Measurements from ENCODE around the gene CRB2. TPM values are rescaled to one million over a fixed set of nuclear protein-coding genes. Genes with fewer than 3 reads are reported as not detected.

The CRB2 gene
- total and polyA plus RNA-seq, 2 of the 4 experiments (the other 2 are of a cell fraction): not detected

DNA sequence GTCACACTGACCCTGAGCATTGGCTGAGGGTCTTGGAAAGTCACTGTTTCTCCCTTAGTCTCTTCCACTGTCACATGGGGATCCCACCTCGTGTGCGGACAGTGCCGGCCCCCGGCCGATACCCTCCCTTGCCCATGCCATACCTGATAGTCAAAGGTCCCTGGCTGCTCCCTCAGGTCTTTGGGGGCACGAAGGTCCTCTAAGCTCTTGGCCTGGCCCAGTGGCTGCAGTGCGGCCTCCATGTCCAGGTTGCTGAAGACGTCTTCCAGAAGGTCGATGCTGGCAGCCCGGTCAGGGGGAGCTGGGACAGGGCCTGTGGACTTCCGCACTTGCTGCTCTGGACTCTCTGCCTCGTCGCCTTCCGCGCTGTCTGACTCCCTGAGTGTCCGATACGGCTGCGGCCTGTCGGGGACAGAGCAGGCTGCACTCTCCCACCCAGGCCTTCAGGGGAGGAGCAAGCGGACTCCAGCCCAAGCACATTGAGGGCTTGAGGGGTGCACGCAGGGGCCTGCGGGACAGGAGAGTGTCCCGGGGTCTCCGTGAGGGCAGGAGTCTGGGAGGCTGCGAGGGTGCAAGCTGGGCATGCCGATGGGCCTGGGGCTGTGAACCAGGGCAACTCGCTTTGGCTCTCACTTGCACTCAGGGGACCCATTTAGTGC lies 27.6 kb downstream of the CRB2 start (continued):
- no peak for TF ChIP-seq MAFK (IDR thresholded peaks at IDR 0.05; ENCODE audit: low read depth, low read length)
- no peak for TF ChIP-seq NFE2L2 (IDR thresholded peaks at IDR 0.05; ENCODE audit: low read depth, low read length)
- TF ChIP-seq RAD21 (IDR thresholded peaks at IDR 0.05; ENCODE audit: low read length): no peak
- no peak for TF ChIP-seq FOS (IDR thresholded peaks at IDR 0.05; ENCODE audit: low read depth, low read length)

DNA sequence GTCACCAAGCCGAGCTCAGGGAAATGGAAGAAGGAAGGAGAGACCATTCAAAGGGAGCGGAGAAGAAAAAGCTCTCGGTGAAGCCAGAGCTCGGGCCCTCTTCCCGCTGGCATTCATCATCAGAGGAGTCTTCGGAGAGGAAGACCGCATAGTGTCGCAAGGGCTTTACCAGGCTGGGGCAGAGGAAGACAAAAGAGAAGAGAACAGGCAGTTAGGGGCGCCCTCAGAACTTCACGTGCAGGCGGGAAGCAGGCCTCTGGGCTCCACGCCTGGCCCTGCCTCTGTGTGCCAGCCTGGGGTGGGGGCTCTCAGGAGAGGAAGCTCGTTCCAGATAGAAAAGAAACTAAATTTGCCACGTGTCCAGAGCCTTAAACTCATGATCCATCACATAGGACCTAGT lies 31.7 kb downstream of the CRB2 start:
- 87% methylated on average over 5 of the region's 14 CpGs; no CpG with 5 or more reads in 1 of the 2 experiments for WGBS, 2 experiments (ENCODE audit: extremely low coverage in 2 of 2, insufficient read length in 1 of 2)
- H3K9me3 ChIP-seq (ENCODE audit: control insufficient read depth, insufficient read depth, low read length): no peaks in the 10 kb centered on the region
- H4K91ac ChIP-seq (ENCODE audit: insufficient read depth, low read depth, low read length): no peak overlapping the region
- H3K18ac ChIP-seq (ENCODE audit: low read depth, low read length): no peak overlapping the region
- no peak overlapping the region for H2BK15ac ChIP-seq (ENCODE audit: low read depth, low read length)
- no peaks in the 10 kb centered on the region for H3K4me1 ChIP-seq (ENCODE audit: control insufficient read depth, insufficient read depth, low read length)
- no TSS peak for BruUV-seq (replicated peaks)
- H2BK20ac ChIP-seq (ENCODE audit: low read depth, low read length): no peak overlapping the region
- ChIA-PET POLR2A (ENCODE audit: unreplicated experiment) (no interaction called here), CTCF (no interaction called here)
- no peaks in the 10 kb centered on the region for H3K79me1 ChIP-seq (ENCODE audit: low read depth in 1 of 2, low read length in 2 of 2)
- no peak overlapping the region for H3K4me2 ChIP-seq (ENCODE audit: low read depth, low read length)
- no peak overlapping the region for H3K4ac ChIP-seq (ENCODE audit: low read depth, low read length)
- ATAC-seq (ENCODE audit: low read depth) (no peak), DNase-seq (no peak)
- no peak overlapping the region for H2AFZ ChIP-seq (replicated peaks; ENCODE audit: low read length, poor library complexity)
- H2AK9ac ChIP-seq (replicated peaks; ENCODE audit: low read depth, low read length, poor library complexity): no peak overlapping the region
- H3K27me3 ChIP-seq (ENCODE audit: control insufficient read depth, insufficient read depth, low read length): peaks cover 2% of the 10 kb centered on the region; the same call in 1 of the 2 replicates
- H3K4me3 ChIP-seq (ENCODE audit: insufficient read depth, low read depth, low read length): no peak overlapping the region
- H3K23ac ChIP-seq (ENCODE audit: low read depth, low read length): no peak overlapping the region
- H3K36me3 ChIP-seq (ENCODE audit: control insufficient read depth, insufficient read depth, low read length): no peaks in the 10 kb centered on the region; the same call in 1 of the 2 replicates
- dilution Hi-C loops (cut with HindIII; ENCODE audit: low sequenced_read_pairs, unreplicated experiment): no loop called here
- no peak overlapping the region for H2AK5ac ChIP-seq (ENCODE audit: low read depth, low read length)
- H3K27ac ChIP-seq (ENCODE audit: insufficient read depth, low read length): no peak overlapping the region
- no peak overlapping the region for H2BK120ac ChIP-seq (ENCODE audit: low read depth, low read length)
- H3K9ac ChIP-seq (ENCODE audit: low read depth, low read length): no peak overlapping the region
- intact Hi-C loops (cut with micrococcal nuclease): no loop called here
- in situ Hi-C loops (cut with MboI; ENCODE audit: low sequenced_read_pairs): no loop called here
- H3K14ac ChIP-seq (replicated peaks; ENCODE audit: low read depth, low read length): no peak overlapping the region
- no peaks in the 10 kb centered on the region for H3K9me1 ChIP-seq (ENCODE audit: insufficient read depth, low read length)
- no peaks in the 10 kb centered on the region for H4K20me1 ChIP-seq (ENCODE audit: insufficient read depth, low read length)
- no peak overlapping the region for H4K5ac ChIP-seq (ENCODE audit: low read depth, low read length)
- no peak overlapping the region for H2BK5ac ChIP-seq (ENCODE audit: low read depth, low read length, poor library complexity, severe bottlenecking)
- H4K8ac ChIP-seq (ENCODE audit: low read depth in 2 of 2, low read length in 2 of 2): no peak overlapping the region
- no peak overlapping the region for H3K56ac ChIP-seq (ENCODE audit: extremely low read depth, insufficient read depth, low read length)
- TF ChIP-seq RAD21 (IDR thresholded peaks at IDR 0.05; ENCODE audit: low read length) (no peak), CHD1 (IDR thresholded peaks at IDR 0.05; ENCODE audit: low read depth, low read length) (no peak), FOS (IDR thresholded peaks at IDR 0.05; ENCODE audit: low read depth, low read length) (no peak), MAZ (IDR thresholded peaks at IDR 0.05; ENCODE audit: borderline replicate concordance, low read depth, low read length) (no peak), MAFK (IDR thresholded peaks at IDR 0.05; ENCODE audit: low read depth, low read length) (no peak), NFE2L2 (IDR thresholded peaks at IDR 0.05; ENCODE audit: low read depth, low read length) (no peak), POLR2A (IDR thresholded peaks at IDR 0.05; ENCODE audit: low read depth, low read length) (no peak), RFX5 (IDR thresholded peaks at IDR 0.05; ENCODE audit: low read depth, low read length) (no peak), MXI1 (IDR thresholded peaks at IDR 0.05; ENCODE audit: borderline replicate concordance, low read depth, low read length) (no peak), CEBPB (IDR thresholded peaks at IDR 0.05; ENCODE audit: low read depth, low read length) (no peak), RCOR1 (IDR thresholded peaks at IDR 0.05; ENCODE audit: insufficient replicate concordance, low read length) (no peak)
- TF ChIP-seq, protein P1, sequence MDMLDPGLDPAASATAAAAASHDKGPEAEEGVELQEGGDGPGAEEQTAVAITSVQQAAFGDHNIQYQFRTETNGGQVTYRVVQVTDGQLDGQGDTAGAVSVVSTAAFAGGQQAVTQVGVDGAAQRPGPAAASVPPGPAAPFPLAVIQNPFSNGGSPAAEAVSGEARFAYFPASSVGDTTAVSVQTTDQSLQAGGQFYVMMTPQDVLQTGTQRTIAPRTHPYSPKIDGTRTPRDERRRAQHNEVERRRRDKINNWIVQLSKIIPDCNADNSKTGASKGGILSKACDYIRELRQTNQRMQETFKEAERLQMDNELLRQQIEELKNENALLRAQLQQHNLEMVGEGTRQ (IDR thresholded peaks at IDR 0.05; ENCODE audit: low read depth, low read length): no peak
- TF ChIP-seq, protein P2, sequence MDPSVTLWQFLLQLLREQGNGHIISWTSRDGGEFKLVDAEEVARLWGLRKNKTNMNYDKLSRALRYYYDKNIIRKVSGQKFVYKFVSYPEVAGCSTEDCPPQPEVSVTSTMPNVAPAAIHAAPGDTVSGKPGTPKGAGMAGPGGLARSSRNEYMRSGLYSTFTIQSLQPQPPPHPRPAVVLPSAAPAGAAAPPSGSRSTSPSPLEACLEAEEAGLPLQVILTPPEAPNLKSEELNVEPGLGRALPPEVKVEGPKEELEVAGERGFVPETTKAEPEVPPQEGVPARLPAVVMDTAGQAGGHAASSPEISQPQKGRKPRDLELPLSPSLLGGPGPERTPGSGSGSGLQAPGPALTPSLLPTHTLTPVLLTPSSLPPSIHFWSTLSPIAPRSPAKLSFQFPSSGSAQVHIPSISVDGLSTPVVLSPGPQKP (IDR thresholded peaks at IDR 0.05; ENCODE audit: borderline replicate concordance, low read depth, low read length): no peak

Data from IMR-90 (cell line).